Stimulated activated CD8-positive, alpha-beta memory T cell treated with anti-CD3 and anti-CD28 coated beads, Interleukin-7, amount 100 ng/mL, for 24 hours (primary cell): Measurements from ENCODE around the gene CRYBB1.

ENCODE experiments used
- DNase-seq: peaks from one replicate; pipeline ENCODE4 v3.0.0-alpha.2; 2020; ENCODE audit warnings: low read depth

CRYBB1 gene

GRCh38 chr22:26617271-26618199 is at the start of gene CRYBB1:
TSS of gene CRYBB1 (minus strand) at chr22:26618027. CDS start at chr22:26616319, 1,708 bp downstream.
- no peak for DNase-seq

GRCh38 chr22:26667140-26667539 is 49.3 kb upstream of the CRYBB1 start:
- no peak for DNase-seq

GRCh38 chr22:26665813-26666231 is 48.0 kb upstream of the CRYBB1 start:
- DNase-seq: no peak

- DNase-seq: no peak
These were observed 45.6 kb upstream of the CRYBB1 start for GRCh38 chr22:26663374-26663923.

- DNase-seq: no peak
These were observed 44.3 kb upstream of the CRYBB1 start for GRCh38 chr22:26662160-26662559.

- no peak for DNase-seq
These were observed 43.2 kb upstream of the CRYBB1 start for GRCh38 chr22:26660961-26661578.

GRCh38 chr22:26660356-26660755 is 42.5 kb upstream of the CRYBB1 start:
- no peak for DNase-seq

GRCh38 chr22:26658671-26659478 is 41.0 kb upstream of the CRYBB1 start:
- peak; percentile 73 for DNase-seq

GRCh38 chr22:26658161-26658560 is 40.3 kb upstream of the CRYBB1 start:
- no peak for DNase-seq

- peak; percentile 45 for DNase-seq
These were observed 39.3 kb upstream of the CRYBB1 start, which contains the start of gene MIAT for GRCh38 chr22:26656891-26657851. TSS of gene MIAT (plus strand) at chr22:26657588.

GRCh38 chr22:26651815-26652214 is 34.0 kb upstream of the CRYBB1 start:
- DNase-seq: no peak

- DNase-seq: no peak
These were observed 33.0 kb upstream of the CRYBB1 start for GRCh38 chr22:26650722-26651421.

- no peak for DNase-seq
These were observed 30.9 kb upstream of the CRYBB1 start for GRCh38 chr22:26648528-26649388.

- no peak for DNase-seq
These were observed 30.2 kb upstream of the CRYBB1 start for GRCh38 chr22:26648011-26648497.

GRCh38 chr22:26646158-26646557 is 28.3 kb upstream of the CRYBB1 start:
- no peak for DNase-seq

- DNase-seq: no peak
These were observed 25.7 kb upstream of the CRYBB1 start for GRCh38 chr22:26643418-26644100.

GRCh38 chr22:26642465-26643417 is 24.9 kb upstream of the CRYBB1 start:
- peak; percentile 64 for DNase-seq
